ENCODE data around the gene TBX10. TPM values are rescaled to one million over a fixed set of nuclear protein-coding genes. Genes with fewer than 3 reads are reported as not detected.

TBX10 gene
- total RNA-seq, 1 donor from 2014 or later, result not detected

DNA sequence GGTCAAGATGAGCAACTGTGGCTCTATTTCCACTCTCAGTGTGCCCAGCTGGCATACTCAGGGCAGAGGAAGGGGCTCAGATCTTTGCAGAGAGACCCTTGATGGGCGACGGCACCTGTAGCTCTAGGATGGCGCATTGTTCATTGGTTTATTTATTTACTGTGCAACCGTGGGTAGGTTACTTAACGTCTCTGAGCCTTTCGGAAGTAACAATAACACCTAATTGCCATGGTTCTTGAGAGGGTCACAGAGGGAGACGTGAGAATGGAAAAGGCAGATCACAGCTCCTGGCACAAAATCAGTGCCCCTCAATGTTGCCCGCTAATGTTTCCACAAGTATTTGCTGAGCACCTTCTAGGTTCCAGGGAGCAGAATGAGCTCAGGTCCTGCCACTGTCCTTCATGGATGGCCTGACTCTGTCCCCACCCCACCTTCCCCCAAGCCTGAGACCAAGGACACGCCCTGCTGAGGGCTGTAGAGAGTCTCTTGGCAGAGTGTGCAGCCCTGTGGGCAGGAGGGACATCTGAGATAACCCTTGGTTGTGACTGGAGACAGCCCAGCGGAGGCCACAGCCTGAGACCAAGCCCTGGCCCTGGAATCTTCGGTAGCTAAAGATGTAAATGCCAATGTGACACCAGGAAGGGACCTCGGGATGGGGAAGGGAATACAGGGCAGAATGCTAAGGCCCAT is 35.6 kb upstream of the TBX10 start:
- Mint-ChIP-seq H3K4me1 (no peaks in the 10 kb centered on the region), H3K9me3 (peaks cover 2% of the 10 kb centered on the region), H3K4me3 (no peak overlapping the region), H3K27me3 (ENCODE audit: low read depth) (peaks cover 31% of the 10 kb centered on the region), H3K36me3 (ENCODE audit: low read depth) (no peaks in the 10 kb centered on the region), H3K27ac (ENCODE audit: unreplicated experiment) (no peak overlapping the region)
- TF ChIP-seq, protein P1, sequence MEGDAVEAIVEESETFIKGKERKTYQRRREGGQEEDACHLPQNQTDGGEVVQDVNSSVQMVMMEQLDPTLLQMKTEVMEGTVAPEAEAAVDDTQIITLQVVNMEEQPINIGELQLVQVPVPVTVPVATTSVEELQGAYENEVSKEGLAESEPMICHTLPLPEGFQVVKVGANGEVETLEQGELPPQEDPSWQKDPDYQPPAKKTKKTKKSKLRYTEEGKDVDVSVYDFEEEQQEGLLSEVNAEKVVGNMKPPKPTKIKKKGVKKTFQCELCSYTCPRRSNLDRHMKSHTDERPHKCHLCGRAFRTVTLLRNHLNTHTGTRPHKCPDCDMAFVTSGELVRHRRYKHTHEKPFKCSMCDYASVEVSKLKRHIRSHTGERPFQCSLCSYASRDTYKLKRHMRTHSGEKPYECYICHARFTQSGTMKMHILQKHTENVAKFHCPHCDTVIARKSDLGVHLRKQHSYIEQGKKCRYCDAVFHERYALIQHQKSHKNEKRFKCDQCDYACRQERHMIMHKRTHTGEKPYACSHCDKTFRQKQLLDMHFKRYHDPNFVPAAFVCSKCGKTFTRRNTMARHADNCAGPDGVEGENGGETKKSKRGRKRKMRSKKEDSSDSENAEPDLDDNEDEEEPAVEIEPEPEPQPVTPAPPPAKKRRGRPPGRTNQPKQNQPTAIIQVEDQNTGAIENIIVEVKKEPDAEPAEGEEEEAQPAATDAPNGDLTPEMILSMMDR (conservative IDR thresholded peaks at IDR 0.05), result no peak
- DNase-seq (ENCODE audit: low read depth, low spot score), result no peak

DNA sequence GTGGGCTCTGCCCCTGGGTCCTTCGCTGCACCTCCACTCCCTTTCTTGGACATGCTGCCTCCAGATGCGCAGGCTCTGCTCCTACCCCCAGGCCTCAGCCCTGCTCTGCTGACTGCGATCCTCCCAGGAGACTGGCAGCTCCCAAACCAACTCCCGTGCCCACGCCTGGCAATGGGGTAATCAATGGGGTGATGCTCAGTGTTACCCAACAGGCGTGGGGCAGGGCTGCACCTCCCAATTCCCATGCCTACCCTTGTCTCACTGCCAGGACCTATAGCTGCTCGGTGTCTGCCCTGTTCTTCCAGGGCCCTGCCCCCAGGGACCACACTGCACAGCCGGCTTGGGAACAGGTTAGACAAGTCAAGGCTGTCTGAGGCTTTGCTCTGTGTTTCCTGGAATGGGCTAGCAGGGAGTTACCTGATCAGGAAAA is 34.9 kb upstream of the TBX10 start, which contains the start of gene ALDH3B2:
ALDH3B2 (minus strand) TSS at position 182 of the 430 bp plus-strand sequence. CDS start 7,688 bp downstream, outside the sequence.
- Mint-ChIP-seq H3K27me3 (ENCODE audit: low read depth) (peaks cover 31% of the 10 kb centered on the region), H3K4me1 (no peaks in the 10 kb centered on the region), H3K27ac (ENCODE audit: unreplicated experiment) (no peak within 1 kb of the TSS), H3K9me3 (peaks cover 2% of the 10 kb centered on the region), H3K4me3 (no peak within 1 kb of the TSS), H3K36me3 (ENCODE audit: low read depth) (no peaks in the 10 kb centered on the region)
- DNase-seq (ENCODE audit: low read depth, low spot score), result no peak
- TF ChIP-seq, protein P1 (conservative IDR thresholded peaks at IDR 0.05), result no peak

DNA sequence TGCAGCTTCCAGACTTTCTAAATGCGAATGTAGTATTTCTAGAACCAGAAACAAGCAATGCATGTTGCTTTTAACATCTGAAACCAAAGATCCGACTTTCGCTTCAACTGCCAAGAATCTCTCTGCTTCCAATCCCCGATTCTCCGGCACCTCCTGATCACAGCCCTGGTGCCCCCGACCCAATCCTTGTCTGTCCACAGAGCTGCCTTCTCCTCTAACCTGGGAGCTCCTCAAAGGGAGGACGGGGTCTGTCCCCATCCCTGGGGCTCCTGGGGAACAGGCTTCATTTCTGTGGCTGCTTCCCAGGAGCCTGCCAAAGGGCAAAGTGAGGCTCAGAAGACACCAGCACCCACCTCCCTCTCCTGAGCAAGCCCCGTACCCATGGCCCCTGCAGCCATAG is 34.3 kb upstream of the TBX10 start:
- Mint-ChIP-seq H3K36me3 (ENCODE audit: low read depth) (no peaks in the 10 kb centered on the region), H3K9me3 (peaks cover 2% of the 10 kb centered on the region), H3K27ac (ENCODE audit: unreplicated experiment) (no peak overlapping the region), H3K4me3 (no peak overlapping the region), H3K27me3 (ENCODE audit: low read depth) (peaks cover 31% of the 10 kb centered on the region), H3K4me1 (no peaks in the 10 kb centered on the region)
- TF ChIP-seq, protein P1 (conservative IDR thresholded peaks at IDR 0.05), result no peak
- DNase-seq (ENCODE audit: low read depth, low spot score), result no peak

DNA sequence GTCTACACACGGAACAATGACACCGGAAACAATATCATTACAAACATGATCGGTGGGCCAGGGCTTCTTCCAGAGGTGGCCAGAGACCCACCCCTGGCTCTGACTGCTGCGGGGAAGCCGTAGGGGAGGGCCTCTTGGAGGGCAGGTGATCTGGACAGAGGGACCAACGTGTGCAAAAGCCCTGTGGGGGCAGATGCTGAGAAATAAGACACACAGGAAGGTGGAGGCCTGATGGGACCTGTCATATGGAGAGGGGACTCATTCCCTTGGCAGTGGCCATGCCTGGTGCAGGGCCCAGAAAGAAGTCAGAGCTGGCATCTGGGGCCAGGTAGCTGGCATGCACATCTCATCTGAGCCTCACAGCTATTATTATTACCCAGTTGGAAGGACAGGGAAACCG is 33.8 kb upstream of the TBX10 start:
- H3K27me3 Mint-ChIP-seq (ENCODE audit: low read depth), result peaks cover 28% of the 10 kb centered on the region
- peaks cover 2% of the 10 kb centered on the region for H3K9me3 Mint-ChIP-seq
- H3K36me3 Mint-ChIP-seq (ENCODE audit: low read depth), result no peaks in the 10 kb centered on the region
- DNase-seq (ENCODE audit: low read depth, low spot score), result no peak
- no peak overlapping the region for H3K4me3 Mint-ChIP-seq
- no peak overlapping the region for H3K27ac Mint-ChIP-seq (ENCODE audit: unreplicated experiment)
- TF ChIP-seq, protein P1 (conservative IDR thresholded peaks at IDR 0.05), result no peak
- no peaks in the 10 kb centered on the region for H3K4me1 Mint-ChIP-seq

DNA sequence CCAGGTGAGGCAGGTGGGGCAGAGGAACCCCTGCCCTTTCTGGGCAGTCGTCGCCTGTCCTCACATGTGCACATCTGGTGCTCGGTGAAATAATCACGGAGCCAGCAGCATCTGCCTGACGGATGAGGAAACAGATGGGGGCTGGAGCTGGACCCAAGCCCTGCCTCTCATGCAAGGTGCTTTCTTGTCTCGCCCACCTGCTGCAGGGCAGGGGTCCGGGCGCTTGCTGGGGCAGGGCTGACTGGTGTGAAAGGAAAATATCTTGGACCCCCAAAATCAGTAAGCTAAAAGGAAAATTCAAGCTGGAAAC is 31.6 kb upstream of the TBX10 start:
- H3K36me3 Mint-ChIP-seq (ENCODE audit: low read depth), result no peaks in the 10 kb centered on the region
- TF ChIP-seq, protein P1 (conservative IDR thresholded peaks at IDR 0.05), result no peak
- DNase-seq (ENCODE audit: low read depth, low spot score), result no peak

More for the DNA sequence above, 31.6 kb upstream of the TBX10 start:
- Mint-ChIP-seq H3K27me3 (ENCODE audit: low read depth) (peaks cover 6% of the 10 kb centered on the region), H3K27ac (ENCODE audit: unreplicated experiment) (no peak overlapping the region), H3K4me3 (no peak overlapping the region), H3K4me1 (no peaks in the 10 kb centered on the region), H3K9me3 (no peaks in the 10 kb centered on the region)
